HEK293 (cell line): ENCODE results near the gene ADAMTSL4.

Source experiments
- CTCF ChIA-PET: fragments of 350-600 bp; formaldehyde crosslinking; extraction: SDS; loops from one replicate; lab custom pipeline; 2021; ENCODE audit warnings: antibody characterized with exemption; lab: Yijun Ruan, JAX
- POLR2A ChIA-PET: fragments of 300-600 bp; formaldehyde crosslinking; extraction: SDS; loops from one replicate; lab custom pipeline; 2020; ENCODE audit warnings: antibody characterized with exemption, inconsistent platforms; lab: Yijun Ruan, JAX
- H3K27ac ChIP-seq: fragments of 200-500 bp; sonication (Bioruptor generic); 2 replicates; pipeline ENCODE4 v1.5.1; 2014; ENCODE audit warnings: low read depth, low read length, control low read depth, inconsistent platforms; ENCODE audit errors: extremely low read depth
- H3K36me3 ChIP-seq, 2 experiments: fragments of 200-500 bp in 1 of 2; sonication (Bioruptor generic) in 1 of 2; 1 replicate in 1 of 2; 2 replicates in 1 of 2; pipeline ENCODE4 v1.5.1; 2014 to 2017; ENCODE audit warnings: inconsistent platforms in 2 of 2, low read length in 2 of 2; ENCODE audit not compliant: control insufficient read depth in 2 of 2, insufficient read depth in 1 of 2
- H3K4me1 ChIP-seq: fragments of 200-500 bp; sonication (Bioruptor generic); 2 replicates; pipeline ENCODE4 v1.5.1; 2014; ENCODE audit warnings: mild to moderate bottlenecking, low read length, inconsistent platforms; ENCODE audit not compliant: control insufficient read depth, insufficient read depth
- H3K4me3 ChIP-seq: 2 replicates; pipeline ENCODE4 v1.5.1; 2011; ENCODE audit warnings: low read depth, mild to moderate bottlenecking, control low read depth, low read length, moderate library complexity
- H3K9me3 ChIP-seq: fragments of 200-500 bp; sonication (Bioruptor generic); 2 replicates; pipeline ENCODE4 v1.5.1; 2014; ENCODE audit warnings: low read depth, low read length, inconsistent platforms; ENCODE audit not compliant: control insufficient read depth, insufficient read depth
- KLF16 ChIP-seq: fragments of 450-650 bp; formaldehyde crosslinking; IDR thresholded peaks from 2 replicates; pipeline ENCODE4 v1.5.1; 2017; ENCODE audit warnings: missing biosample characterization, missing genetic modification characterization
- PBX3 ChIP-seq: sonication (generic); formaldehyde crosslinking; IDR thresholded peaks from 2 replicates; pipeline ENCODE4 v1.8.1; 2022; ENCODE audit warnings: mild to moderate bottlenecking, moderate library complexity, missing genetic modification reagents
- PRDM10 ChIP-seq: fragments of 450-650 bp; formaldehyde crosslinking; IDR thresholded peaks from 2 replicates; pipeline ENCODE4 v1.5.1; 2016; ENCODE audit warnings: missing biosample characterization, missing genetic modification characterization
- ZBTB26 ChIP-seq: fragments of 450-650 bp; formaldehyde crosslinking; optimal IDR thresholded peaks from 2 replicates; pipeline ENCODE3; 2016; ENCODE audit warnings: missing biosample characterization, mild to moderate bottlenecking, missing genetic modification characterization
- ZNF2 ChIP-seq: fragments of 450-650 bp; formaldehyde crosslinking; IDR thresholded peaks from 2 replicates; pipeline ENCODE4 v1.5.1; 2016; ENCODE audit warnings: missing biosample characterization, missing genetic modification characterization
- ZNF202 ChIP-seq: fragments of 450-650 bp; formaldehyde crosslinking; IDR thresholded peaks from 2 replicates; pipeline ENCODE4 v1.5.1; 2016; ENCODE audit warnings: missing biosample characterization, missing genetic modification characterization, borderline replicate concordance
- ZNF341 ChIP-seq: fragments of 450-650 bp; formaldehyde crosslinking; IDR thresholded peaks from 2 replicates; pipeline ENCODE4; 2016; ENCODE audit warnings: low read depth, missing biosample characterization, missing genetic modification characterization
- ZNF600 ChIP-seq: fragments of 450-650 bp; formaldehyde crosslinking; IDR thresholded peaks from 2 replicates; pipeline ENCODE4 v1.5.1; 2016; ENCODE audit warnings: missing biosample characterization, missing genetic modification characterization
- ZNF670 ChIP-seq: fragments of 450-650 bp; formaldehyde crosslinking; IDR thresholded peaks from 2 replicates; pipeline ENCODE4 v1.5.1; 2016; ENCODE audit warnings: missing biosample characterization, missing genetic modification characterization, low read depth
- ZNF677 ChIP-seq: fragments of 450-650 bp; IDR thresholded peaks from 2 replicates; pipeline ENCODE4 v1.5.0; 2018; ENCODE audit warnings: missing biosample characterization, mild to moderate bottlenecking, missing genetic modification characterization, moderate library complexity
- ZNF843 ChIP-seq: fragments of 450-650 bp; formaldehyde crosslinking; IDR thresholded peaks from 2 replicates; pipeline ENCODE4 v1.5.1; 2016; ENCODE audit warnings: missing biosample characterization, missing genetic modification characterization
- ZSCAN30 ChIP-seq: fragments of 450-650 bp; IDR thresholded peaks from 2 replicates; pipeline ENCODE4 v1.5.1; 2018; ENCODE audit warnings: missing biosample characterization, mild to moderate bottlenecking, missing genetic modification characterization, moderate library complexity
- ZXDB ChIP-seq: fragments of 450-650 bp; formaldehyde crosslinking; IDR thresholded peaks from 2 replicates; pipeline ENCODE4 v1.5.1; 2016; ENCODE audit warnings: missing biosample characterization, missing genetic modification characterization
- TF ChIP-seq, protein P1 (sequence below): fragments of 450-650 bp; formaldehyde crosslinking; IDR thresholded peaks from 2 replicates; pipeline ENCODE4 v1.5.1; 2016; ENCODE audit warnings: missing biosample characterization, missing genetic modification characterization
- TF ChIP-seq, protein P2 (sequence below): fragments of 450-650 bp; formaldehyde crosslinking; IDR thresholded peaks from 2 replicates; pipeline ENCODE4 v1.5.1; 2016; ENCODE audit warnings: missing biosample characterization, missing genetic modification characterization
- TF ChIP-seq, protein P3 (sequence below): fragments of 450-650 bp; formaldehyde crosslinking; IDR thresholded peaks from 2 replicates; pipeline ENCODE4 v1.5.1; 2017; ENCODE audit warnings: missing biosample characterization, missing genetic modification characterization
- TF ChIP-seq, protein P4 (sequence below): fragments of 450-650 bp; formaldehyde crosslinking; IDR thresholded peaks from 2 replicates; pipeline ENCODE4 v1.5.1; 2016; ENCODE audit warnings: missing biosample characterization, missing genetic modification characterization

ADAMTSL4 gene

GRCh38 chr1:150560011-150560438 is 10.8 kb downstream of the ADAMTSL4 start (continued):
- TF ChIP-seq, protein P1, sequence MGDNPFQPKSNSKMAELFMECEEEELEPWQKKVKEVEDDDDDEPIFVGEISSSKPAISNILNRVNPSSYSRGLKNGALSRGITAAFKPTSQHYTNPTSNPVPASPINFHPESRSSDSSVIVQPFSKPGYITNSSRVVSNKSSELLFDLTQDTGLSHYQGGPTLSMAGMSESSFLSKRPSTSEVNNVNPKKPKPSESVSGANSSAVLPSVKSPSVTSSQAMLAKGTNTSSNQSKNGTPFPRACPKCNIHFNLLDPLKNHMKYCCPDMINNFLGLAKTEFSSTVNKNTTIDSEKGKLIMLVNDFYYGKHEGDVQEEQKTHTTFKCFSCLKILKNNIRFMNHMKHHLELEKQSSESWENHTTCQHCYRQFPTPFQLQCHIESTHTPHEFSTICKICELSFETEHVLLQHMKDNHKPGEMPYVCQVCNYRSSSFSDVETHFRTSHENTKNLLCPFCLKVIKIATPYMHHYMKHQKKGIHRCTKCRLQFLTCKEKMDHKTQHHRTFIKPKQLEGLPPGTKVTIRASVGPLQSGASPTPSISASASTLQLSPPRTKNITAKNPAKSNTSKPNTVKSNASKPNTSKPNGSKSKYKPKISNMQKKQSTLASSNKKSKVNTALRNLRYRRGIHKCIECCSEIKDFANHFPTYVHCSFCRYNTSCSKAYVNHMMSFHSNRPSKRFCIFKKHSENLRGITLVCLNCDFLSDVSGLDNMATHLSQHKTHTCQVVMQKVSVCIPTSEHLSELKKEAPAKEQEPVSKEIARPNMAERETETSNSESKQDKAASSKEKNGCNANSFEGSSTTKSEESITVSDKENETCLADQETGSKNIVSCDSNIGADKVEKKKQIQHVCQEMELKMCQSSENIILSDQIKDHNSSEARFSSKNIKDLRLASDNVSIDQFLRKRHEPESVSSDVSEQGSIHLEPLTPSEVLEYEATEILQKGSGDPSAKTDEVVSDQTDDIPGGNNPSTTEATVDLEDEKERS: no peak
- TF ChIP-seq, protein P2, sequence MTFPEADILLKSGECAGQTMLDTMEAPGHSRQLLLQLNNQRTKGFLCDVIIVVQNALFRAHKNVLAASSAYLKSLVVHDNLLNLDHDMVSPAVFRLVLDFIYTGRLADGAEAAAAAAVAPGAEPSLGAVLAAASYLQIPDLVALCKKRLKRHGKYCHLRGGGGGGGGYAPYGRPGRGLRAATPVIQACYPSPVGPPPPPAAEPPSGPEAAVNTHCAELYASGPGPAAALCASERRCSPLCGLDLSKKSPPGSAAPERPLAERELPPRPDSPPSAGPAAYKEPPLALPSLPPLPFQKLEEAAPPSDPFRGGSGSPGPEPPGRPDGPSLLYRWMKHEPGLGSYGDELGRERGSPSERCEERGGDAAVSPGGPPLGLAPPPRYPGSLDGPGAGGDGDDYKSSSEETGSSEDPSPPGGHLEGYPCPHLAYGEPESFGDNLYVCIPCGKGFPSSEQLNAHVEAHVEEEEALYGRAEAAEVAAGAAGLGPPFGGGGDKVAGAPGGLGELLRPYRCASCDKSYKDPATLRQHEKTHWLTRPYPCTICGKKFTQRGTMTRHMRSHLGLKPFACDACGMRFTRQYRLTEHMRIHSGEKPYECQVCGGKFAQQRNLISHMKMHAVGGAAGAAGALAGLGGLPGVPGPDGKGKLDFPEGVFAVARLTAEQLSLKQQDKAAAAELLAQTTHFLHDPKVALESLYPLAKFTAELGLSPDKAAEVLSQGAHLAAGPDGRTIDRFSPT (tag by site-specific recombination): 0 out of 2 replicates have a peak, but pooled peaks have one; percentile 32
- no peak for TF ChIP-seq PBX3 (CRISPR knock-in tag)
- peak; percentile 81 for TF ChIP-seq ZNF2 (tag by site-specific recombination)
- TF ChIP-seq ZNF843 (tag by site-specific recombination): no peak
- TF ChIP-seq, protein P3, sequence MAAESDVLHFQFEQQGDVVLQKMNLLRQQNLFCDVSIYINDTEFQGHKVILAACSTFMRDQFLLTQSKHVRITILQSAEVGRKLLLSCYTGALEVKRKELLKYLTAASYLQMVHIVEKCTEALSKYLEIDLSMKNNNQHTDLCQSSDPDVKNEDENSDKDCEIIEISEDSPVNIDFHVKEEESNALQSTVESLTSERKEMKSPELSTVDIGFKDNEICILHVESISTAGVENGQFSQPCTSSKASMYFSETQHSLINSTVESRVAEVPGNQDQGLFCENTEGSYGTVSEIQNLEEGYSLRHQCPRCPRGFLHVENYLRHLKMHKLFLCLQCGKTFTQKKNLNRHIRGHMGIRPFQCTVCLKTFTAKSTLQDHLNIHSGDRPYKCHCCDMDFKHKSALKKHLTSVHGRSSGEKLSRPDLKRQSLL (tag by site-specific recombination): no peak
- TF ChIP-seq ZNF670: no peak
- TF ChIP-seq PRDM10 (tag by site-specific recombination): no peak
- TF ChIP-seq, protein P4, sequence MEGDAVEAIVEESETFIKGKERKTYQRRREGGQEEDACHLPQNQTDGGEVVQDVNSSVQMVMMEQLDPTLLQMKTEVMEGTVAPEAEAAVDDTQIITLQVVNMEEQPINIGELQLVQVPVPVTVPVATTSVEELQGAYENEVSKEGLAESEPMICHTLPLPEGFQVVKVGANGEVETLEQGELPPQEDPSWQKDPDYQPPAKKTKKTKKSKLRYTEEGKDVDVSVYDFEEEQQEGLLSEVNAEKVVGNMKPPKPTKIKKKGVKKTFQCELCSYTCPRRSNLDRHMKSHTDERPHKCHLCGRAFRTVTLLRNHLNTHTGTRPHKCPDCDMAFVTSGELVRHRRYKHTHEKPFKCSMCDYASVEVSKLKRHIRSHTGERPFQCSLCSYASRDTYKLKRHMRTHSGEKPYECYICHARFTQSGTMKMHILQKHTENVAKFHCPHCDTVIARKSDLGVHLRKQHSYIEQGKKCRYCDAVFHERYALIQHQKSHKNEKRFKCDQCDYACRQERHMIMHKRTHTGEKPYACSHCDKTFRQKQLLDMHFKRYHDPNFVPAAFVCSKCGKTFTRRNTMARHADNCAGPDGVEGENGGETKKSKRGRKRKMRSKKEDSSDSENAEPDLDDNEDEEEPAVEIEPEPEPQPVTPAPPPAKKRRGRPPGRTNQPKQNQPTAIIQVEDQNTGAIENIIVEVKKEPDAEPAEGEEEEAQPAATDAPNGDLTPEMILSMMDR (tag by site-specific recombination): peak; percentile 90
- TF ChIP-seq ZXDB: no peak
- no peak for TF ChIP-seq ZSCAN30 (tag by site-specific recombination)

DNA sequence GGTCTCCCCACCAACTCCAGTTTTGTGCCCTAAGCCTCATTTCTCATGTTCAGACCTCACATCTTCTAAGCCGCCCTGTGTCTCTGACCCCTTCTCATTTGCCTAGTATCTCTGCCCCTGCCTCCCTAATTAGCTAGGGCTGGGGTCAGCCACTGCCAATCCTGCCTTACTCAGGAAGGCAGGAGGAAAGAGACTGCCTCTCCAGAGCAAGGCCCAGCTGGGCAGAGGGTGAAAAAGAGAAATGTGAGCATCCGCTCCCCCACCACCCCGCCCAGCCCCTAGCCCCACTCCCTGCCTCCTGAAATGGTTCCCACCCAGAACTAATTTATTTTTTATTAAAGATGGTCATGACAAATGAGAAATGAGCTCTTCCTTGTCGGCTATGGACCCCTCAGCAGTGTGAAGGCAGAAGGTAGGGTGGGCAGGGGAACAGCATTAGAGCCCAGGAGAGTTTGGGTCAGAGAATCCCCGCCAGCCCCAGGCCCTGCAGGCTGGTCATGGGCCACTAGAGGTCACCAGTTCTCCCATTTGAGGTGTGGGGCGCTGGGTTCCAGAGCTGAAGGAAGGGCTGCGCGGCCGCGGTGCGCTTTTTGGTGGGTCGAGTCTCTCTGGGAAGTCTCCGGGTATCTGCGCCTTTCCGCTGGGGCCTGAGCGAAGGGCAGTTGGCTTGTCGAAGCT is 11.5 kb downstream of the ADAMTSL4 start:
- peaks cover 21% of the 10 kb centered on the region for H3K4me1 ChIP-seq
- no peaks in the 10 kb centered on the region for H3K9me3 ChIP-seq
- H3K36me3 ChIP-seq: peaks cover 0 to 2% of the 10 kb centered on the region in 2 experiments; a peak in 1 of 3 replicates
- POLR2A ChIA-PET: interaction anchor here (0.5 to 8.8 kb wide), 10 partner anchors 10 to 197 kb away, joined by 3 to 272 read pairs (median 5); partner anchors contain the start of genes ADAMTSL4, ENSA, GOLPH3L and MCL1
- peak overlapping the region; percentile 56 for H3K4me3 ChIP-seq
- CTCF ChIA-PET: interaction anchor here (0.6 to 5.1 kb wide), 63 partner anchors 13 to 1630 kb away, joined by 3 to 135 read pairs (median 4); partner anchors contain the start of genes ADAMTSL4, CTSK, ENSA and FALEC
- peak overlapping the region; percentile 96 for H3K27ac ChIP-seq
- 0 out of 2 replicates have a peak, but pooled peaks have one; percentile 6 for TF ChIP-seq KLF16 (tag by site-specific recombination)
- TF ChIP-seq ZNF202 (tag by site-specific recombination): no peak
- no peak for TF ChIP-seq ZNF677 (tag by site-specific recombination)
- no peak for TF ChIP-seq ZNF600
- TF ChIP-seq, protein P4 (tag by site-specific recombination): peak; percentile 81
- TF ChIP-seq ZNF341 (tag by site-specific recombination): peak; percentile 46
- TF ChIP-seq ZBTB26 (tag by site-specific recombination): peak; percentile 0
